UCSD-AML1 (cell line): ENCODE data around the gene SPTBN1.
A peak's percentile ranks its signal among the peaks of the same experiment; 100 is the strongest.

Experiments used
- DNase-seq: peaks from one replicate; lab custom pipeline; 2025; ENCODE audit not compliant: unreplicated experiment; lab: John Stamatoyannopoulos, UW

SPTBN1 gene

DNA sequence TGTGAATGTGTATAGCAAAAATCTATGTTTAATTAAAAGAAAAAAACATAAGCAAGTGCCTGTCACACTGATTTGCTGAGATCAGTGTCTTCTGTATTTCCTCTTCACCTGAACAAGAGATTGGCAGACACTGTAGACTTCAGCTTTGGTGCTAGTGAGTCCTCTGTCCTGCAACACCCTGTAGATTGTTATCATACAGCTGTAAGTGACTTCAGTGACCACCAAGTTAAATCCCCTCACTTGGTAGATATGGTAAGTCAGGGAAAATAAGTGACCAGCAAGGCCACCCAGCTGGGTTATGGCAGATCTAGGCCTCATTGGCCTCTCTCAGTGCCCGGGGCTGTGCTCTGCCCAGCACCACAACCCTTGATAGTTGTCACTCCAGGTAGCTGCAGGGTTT lies 147.7 kb downstream of the SPTBN1 start:
- no peak for DNase-seq

DNA sequence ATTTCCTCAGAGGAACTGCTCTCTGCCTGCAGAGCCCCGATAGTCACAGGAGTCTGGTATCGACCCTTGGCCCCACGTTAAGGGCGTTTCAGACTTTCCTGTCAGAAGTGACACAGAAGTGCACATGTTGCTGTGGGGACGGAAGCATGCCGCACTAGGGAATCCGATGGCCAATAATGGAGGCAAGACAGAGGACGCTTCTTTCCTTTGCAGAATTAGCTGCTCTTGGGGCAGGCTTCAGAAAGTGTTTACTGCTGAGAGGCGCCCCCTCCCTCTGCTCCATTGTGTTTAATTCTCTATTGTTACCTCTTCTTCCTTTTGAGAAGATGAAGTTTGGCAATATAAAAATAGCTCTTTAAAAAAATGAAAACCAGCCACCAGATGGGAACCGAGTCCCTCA lies 148.7 kb downstream of the SPTBN1 start:
- DNase-seq, result peak; percentile 71

DNA sequence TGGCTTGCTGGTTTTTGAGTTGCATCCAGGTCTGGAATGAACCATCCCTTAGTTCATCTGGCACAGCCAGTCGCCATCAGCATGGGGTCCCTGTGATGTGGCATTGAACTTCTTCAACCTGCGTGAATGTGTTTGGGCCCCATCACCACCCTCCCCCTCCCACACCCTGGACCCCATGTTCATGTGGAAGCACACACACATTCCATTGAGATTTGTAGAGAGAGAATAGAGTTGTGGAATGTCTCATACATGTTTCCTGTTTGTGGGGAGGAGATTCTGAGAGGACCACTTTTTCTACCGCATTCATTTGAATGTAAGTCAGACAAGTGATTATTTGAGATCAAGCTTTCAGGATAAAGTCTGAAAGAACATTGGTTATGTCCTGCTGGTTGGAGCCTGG lies 149.7 kb downstream of the SPTBN1 start:
- DNase-seq, result no peak

DNA sequence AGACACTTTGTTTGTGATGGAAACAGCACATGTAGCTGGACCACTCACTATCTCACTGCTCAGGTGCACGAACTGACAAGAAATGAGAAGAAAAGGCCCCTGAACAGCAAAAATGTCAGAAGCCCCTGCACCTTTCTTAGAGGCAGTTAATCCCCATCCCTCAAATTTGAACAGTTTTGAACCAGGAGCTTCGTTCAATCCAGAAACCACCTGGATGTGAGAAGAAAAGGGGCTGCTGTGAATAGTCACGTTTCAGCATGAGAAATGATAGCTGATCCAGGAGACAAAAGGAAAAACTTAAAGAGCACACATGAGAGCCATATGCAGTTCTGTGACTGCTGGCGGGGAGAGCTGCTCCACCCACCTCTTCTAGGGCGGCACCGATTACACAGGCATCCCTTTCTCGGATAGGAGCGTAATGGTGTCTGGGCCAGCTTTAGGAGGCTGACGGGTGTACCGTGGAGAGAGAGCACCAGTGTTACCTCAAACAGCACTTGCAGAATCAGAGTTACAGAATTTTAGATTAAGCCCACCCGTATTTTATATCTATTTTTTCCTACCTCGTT lies 150.3 kb downstream of the SPTBN1 start:
- no peak for DNase-seq

DNA sequence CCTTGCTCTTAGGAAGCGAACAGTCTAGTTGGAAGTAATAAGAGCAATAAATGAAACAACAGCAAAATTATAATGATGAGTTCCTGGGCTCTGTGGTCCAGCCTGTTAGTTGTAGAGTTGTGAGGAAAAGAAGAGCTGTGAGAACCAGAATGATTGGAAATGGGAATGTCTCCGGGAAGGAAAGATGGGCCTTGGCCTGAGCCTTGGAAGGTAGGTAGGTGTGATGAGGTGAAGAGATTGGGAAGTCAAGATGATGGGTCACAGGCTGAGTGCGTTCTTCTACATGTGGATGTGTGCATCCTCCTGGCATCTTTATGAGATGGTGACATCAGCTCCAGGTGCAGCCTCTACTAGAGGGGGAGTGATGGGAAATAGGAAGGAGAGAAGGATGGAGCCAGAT lies 152.1 kb downstream of the SPTBN1 start:
- no peak for DNase-seq

DNA sequence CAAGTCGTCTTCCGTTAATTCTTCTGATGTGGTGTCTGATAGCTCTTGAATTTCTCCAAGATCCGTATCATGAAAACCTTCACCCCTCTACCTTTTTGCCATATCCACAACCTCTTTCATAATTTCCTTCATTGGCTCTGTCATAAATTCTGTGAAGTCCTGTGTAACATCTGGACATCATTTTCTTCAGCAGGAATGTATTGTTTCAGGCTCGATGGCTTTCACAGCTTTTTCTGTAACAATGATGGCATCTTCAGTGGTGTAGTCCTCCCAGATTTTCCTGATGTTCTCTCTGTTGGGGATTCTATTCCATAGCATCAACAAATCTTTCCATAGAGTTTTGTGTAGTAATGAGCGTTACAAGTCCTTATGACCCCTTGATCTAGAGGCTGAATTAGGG lies 153.1 kb downstream of the SPTBN1 start:
- DNase-seq, result no peak

DNA sequence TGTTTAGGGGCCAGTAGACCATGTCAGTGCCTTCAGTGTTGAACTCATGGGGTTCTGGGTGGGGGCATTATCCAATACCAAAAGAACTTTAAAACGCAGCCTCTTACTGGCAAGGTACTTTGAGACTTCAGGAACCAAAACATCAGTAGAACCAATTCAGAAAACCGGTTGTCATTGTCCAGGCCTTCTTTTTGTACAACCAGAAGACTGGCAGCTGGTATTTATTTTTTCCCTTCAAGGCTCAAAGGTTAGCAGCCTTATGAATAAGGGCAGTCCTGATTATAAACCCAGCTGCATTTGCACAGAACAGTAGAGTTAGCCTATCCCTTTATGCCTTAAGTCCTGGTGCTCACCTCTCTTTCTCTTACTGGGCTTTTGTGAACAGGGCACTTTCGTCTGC lies 153.5 kb downstream of the SPTBN1 start:
- no peak for DNase-seq

DNA sequence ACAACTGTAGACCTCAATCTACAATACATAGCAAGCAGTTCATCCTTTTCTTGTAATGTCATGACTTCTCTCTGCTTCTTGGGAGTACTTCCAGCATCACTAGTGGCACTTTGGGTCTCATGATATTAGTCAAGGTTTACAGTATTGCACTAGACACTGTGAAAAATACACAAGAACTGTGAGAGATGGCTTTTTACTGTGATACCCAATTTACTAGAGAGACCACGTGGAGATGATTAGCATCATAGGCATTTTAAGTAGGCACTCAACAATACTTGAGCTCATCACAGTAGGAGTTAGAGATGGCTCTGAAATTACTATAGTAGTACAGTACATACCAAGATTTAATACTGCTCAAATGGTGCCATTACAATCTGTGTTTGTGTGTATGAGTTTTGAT lies 154.6 kb downstream of the SPTBN1 start:
- DNase-seq, result no peak

DNA sequence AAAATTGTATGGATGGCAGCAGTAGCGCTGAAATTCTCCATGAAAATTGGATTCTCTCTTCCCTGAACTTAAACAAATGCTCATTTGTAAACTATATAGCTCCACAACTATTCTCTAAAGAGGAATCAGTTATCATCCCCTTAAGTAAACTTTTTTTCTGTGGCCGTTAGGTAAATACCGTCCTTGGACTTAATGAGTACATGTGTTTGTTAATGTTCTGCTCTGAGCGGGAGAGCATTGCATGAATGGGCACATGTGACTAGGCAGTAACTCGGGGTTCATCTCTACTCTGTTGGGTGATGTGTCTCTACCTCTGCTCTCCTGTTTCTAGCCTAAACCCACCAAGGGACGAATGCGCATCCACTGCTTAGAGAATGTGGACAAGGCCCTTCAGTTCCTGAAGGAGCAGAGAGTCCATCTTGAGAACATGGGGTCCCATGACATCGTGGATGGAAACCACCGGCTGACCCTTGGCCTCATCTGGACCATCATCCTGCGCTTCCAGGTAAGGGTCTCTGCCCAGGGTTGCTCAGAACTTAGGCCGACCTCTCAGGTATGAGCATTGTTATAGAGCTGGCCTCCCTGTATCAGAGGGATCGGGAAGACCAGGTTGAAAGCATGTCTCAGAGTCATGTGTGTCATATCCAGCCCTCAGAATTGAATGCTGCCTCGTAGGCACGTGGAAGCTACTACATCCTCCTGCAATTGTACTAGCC lies 155.9 kb downstream of the SPTBN1 start:
- no peak for DNase-seq

DNA sequence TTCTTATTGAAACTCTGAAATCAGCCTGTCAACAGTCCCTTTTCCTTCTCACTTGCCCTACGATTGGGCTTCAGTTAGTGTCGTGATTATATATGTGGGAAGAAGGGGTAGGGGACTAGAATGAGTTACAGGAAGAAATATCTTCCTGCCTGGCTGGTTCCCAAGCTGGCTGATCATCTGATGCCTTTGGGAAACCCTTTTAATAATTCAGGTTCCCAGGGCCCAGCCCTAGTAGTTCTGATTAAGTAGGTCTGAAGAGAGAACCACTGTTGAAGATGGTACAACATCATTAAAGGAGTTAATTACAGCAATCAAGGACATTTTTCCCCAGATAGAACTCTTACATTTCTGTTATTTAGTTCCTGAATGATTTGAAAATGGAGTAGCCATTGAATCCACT lies 157.3 kb downstream of the SPTBN1 start:
- no peak for DNase-seq

DNA sequence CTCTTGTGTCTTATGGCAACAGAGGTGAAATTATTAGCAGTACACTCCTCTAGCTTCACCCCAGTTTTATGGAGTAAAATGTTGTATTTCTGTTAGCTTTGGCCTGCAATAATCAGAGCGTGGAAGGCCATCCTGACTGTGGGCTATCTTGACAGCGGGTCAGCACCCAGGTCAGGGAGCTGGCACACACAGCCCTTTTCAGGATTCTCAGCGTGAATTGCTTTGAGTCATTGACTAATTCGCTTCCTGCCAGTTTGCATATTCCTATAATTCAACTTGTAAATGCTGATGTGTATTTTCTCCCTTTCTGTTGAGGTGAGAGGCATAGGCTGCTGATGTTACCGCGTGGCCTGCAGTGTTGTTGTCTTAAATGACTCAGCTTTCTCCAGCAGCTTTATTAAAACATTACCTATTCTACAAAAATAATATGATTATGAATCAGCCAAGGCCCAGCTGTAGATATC lies 157.7 kb downstream of the SPTBN1 start:
- DNase-seq, result no peak

DNA sequence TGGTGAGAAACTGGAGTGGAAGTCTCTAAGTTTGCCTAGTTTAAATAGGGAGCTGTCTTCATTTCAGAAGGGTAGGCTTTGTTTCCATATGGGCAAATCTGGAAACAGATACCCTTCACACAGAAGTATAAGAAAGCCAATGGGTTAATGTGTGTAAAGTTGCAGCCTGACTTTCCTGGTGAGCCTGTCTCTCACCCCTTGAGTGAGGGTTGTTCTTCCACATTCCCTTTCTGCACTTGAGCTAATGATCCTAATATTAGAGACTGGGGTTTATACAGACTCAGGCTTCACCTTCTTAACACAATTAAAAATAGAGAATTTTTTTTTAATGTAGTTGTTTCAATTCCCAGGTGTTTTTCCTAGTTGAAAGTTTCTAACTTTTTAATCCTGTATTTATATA lies 158.7 kb downstream of the SPTBN1 start:
- no peak for DNase-seq

DNA sequence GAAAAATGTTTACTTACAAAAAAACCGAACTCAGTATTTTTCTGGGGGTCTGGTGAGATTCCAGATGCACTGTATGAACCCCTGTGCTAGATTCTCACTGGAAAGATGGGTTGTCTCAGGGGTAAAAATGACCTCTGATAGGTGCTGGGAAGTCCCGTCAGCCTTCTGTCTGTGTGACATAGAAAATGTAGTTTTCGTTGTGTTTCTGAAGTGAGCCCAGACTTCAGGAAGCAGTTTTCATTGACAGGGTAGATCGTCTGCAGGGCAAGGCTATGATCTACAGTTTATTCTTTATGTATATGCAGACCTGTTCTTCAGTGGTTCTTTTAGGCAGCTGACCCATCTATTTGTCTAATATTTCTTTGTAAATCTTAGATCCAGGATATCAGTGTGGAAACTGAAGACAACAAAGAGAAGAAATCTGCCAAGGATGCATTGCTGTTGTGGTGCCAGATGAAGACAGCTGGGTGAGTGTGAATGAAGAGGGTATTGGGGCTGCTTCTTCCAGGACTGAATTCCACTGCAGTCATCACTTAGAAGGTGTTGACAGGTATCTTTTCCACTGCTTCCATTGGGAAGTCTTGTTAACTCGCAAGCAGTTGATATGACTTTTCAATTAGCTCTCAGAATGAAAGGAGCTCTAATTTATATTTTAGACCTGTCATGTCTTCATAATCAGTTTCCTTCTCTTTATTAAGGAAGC lies 159.9 kb downstream of the SPTBN1 start:
- no peak for DNase-seq

DNA sequence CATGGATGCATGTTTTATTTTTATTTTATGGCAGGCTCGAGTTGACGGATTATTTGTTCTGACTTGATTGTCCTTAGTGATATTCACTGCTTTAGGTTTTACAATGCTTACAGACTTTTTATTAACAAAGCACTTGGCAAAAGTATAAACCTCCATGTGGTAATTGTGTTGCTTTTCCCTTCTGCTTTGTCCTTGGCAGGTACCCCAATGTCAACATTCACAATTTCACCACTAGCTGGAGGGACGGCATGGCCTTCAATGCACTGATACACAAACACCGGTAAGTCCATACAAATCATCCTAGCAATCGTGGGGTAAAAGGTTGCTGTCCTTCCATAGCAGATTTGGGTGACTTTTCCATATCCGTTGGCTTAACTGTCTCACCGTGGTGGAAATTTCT lies 161.3 kb downstream of the SPTBN1 start:
- no peak for DNase-seq

DNA sequence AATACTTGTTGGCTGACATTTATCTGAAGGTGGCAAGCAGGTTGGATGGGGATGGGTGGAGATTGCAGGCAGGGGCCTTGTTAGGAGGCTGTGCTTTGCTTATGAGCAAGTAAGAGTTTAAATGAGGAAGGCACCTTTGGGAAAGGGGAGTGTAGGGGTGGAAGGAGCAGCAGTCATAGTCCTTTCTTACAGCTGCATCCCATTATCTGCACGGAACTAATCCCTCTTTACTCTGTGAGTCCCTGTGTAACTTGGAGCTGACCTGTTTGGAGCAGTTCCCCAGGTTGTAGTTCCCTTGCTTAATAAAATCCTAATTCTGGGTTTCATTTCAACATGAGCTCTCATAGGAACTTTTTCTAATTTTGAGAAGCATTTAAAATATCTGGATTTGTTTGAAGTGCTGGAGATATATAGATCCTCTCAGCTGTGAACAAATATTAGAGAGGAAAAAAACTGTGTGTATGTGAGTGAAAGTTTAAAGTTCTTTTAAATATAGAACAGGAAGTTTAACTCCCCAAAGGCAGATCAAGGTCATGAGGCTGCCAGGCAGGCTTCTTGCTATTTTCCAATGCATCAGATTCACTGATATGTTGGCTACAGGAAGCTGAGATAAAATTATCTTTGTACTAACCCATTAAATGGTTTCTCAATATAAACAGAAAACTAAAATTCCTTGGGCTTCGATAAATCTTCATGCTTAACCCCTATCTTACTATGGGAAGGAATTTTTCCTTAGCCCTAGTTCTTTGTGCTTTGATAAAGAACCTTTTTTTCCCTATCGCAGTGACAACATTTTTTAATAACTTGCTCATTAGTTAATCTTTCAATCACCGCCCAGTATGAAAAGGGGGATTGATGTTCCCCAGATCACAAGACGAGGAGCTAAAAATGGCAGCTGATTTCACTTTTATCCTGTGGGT lies 162.8 kb downstream of the SPTBN1 start:
- no peak for DNase-seq

DNA sequence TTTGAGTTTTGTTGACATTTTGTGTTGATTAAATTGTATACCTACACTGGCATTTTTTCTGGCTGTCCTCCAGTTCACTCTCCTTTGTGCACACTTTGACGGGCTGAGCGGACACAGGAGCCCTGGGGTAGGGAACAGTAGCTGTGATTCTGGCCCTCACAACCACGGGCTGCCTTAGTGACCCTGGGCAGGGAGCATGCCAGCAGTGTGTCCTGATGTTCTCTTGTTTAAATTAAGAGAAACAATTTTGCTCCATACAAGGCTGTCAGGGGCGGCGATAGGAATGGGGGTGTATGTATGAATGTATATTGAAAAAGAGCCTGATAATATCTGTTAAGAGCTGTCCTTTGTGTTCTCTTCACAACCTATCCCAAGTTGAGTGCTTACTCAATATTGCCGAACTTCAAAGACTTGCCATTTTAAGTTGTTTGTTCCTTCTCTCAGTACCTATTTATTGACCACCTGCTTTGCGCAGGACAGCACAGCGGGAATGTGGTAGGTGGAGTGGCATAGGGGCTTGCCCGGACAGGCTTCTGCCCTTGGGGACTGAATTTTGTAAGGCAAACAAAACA lies 163.6 kb downstream of the SPTBN1 start:
- DNase-seq, result no peak

DNA sequence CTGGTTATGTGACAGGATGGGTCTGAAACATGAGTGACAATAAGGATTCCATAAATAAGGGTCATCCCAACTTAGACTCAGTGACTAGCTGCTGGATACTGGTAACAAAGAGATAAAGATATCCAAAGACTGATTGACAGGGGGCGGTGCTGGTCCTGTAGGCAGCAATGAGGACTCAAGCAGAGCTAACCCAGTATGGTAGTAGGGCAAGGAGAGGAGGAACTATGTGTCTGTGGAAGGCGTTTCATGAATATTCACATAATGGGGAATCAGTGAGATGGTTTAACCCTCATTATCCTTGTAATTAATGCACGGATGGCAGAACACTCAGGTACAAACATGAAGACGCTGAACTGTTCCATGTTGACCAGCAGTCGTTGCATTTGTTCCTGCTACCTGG lies 164.8 kb downstream of the SPTBN1 start:
- DNase-seq, result no peak

DNA sequence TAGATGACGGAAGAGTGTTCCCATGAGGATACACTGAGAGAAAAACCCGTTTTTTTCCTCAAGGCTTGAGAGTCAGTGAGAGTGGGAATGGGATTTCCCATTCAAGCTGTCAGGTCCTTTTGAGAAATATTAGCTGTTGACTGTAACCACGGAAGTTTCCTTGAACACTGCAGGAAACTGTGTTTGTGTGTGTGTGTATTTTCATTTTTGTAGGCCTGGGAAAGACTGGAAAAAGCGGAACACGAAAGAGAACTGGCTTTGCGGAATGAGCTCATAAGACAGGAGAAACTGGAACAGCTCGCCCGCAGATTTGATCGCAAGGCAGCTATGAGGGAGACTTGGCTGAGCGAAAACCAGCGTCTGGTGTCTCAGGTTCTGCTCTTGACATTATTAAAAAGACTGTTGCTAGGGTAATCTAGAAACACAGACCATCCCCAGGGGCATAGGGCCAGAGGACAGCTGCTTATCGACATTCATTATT lies 168.5 kb downstream of the SPTBN1 start:
- no peak for DNase-seq

DNA sequence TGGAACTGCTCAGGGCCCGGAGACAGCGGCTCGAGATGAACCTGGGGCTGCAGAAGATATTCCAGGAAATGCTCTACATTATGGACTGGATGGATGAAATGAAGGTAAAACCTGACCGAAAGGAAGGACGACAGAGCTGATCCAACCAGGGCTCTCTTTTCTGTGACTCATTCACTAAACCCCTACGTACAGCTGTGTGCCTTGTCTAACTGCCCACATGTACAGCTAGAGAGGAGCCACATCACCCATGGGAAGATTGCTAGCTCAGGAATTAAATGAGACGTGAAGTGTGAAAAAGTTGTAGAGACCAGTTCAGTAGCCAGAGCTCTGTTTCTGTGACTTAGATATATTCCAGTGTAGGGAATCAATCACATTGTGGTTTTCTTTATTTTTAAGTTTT lies 170.0 kb downstream of the SPTBN1 start:
- DNase-seq, result no peak

DNA sequence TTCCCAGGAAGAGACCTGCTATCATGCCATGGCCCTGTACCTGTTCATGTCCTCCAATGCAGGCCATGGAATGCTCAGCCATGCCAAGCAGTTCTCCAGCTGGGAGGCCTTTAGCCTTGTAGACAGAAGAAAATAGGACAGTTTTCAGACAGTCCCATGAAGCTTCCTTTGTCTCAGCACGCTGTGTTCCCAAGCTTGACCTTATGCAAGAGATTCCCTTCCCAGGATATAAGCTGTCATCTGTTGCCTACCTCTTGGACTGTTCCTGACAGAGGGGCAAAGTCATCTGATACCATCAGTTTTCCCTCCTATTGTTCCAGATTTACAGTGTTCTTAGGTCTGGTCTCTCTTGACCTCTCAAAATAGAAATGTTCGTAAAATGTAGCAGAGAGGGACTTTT lies 170.8 kb downstream of the SPTBN1 start:
- no peak for DNase-seq

DNA sequence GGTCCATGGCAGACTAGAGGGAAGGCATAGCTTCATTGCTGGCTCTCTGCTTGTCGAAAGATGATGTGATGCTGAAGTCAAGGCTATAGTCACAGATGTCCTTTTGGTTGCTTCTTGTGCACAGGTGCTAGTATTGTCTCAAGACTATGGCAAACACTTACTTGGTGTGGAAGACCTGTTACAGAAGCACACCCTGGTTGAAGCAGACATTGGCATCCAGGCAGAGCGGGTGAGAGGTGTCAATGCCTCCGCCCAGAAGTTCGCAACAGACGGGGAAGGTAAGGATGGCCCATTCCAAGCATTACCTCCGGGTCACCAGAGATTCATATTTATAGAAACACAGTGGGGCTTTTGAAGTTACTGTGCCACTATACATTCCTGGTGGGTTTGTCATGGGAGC lies 171.8 kb downstream of the SPTBN1 start:
- no peak for DNase-seq
